Fibroblast of skin of scalp (primary cell): Measurements from ENCODE around the gene CDCA3.
A peak's percentile ranks its signal among the peaks of the same experiment; 100 is the strongest.
"Not testable (repeated sequence)": the region's sequence is repeated elsewhere in the genome, so short reads cannot be mapped to it uniquely, and the experiment has no call there.

Source experiments
- DNase-seq: peaks from one replicate; pipeline ENCODE4 v3.0.0-alpha.2; 2013

The CDCA3 gene

DNA sequence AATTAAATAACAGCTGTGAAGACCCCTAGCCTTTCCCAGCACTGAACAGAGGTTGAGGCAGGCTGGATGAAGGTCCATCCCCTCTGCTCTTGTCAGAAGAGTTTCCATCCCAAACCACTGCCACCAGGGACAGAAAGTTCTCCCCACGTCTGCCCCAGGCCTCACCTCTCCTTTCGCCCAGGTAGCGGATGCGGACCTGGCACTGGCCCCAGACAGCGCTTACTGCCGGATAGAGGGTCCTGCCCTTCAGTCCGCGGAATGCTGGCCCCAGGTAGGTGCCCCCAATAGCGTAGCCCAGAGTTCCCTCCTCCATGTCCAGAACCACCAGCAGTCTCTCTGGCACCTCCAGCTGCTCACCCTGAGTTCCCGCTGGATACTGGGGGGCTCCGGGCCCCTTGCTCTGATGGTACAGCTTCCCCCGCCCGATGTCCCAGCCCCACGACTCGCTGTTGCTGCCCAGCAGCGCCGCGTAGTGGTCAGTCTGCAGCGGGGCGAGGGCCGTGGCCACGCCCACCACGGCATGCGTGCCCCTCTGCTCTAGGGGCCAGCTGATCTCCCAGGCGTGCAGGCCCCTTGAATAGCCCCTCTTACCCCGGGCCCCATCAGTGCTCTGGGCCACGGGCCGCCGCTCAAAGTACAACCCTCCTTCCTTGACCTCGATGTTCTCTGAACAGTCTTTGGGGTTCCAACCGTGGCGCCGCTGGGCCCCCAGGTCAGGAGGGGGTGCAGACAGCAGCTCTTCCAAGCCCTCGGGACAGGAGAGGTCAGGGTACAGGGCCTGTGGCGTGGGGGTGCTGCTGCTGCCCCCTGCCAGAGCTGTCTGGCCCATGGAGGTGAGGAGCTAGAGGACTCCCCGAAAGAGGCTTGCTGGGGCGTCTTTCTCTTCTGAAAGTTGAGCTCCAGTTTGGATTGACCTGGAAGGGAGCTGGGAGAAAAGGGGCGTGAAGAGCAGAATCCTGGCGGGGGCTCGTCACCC is 21.3 kb upstream of the CDCA3 start:
- DNase-seq, result peak; percentile 79

DNA sequence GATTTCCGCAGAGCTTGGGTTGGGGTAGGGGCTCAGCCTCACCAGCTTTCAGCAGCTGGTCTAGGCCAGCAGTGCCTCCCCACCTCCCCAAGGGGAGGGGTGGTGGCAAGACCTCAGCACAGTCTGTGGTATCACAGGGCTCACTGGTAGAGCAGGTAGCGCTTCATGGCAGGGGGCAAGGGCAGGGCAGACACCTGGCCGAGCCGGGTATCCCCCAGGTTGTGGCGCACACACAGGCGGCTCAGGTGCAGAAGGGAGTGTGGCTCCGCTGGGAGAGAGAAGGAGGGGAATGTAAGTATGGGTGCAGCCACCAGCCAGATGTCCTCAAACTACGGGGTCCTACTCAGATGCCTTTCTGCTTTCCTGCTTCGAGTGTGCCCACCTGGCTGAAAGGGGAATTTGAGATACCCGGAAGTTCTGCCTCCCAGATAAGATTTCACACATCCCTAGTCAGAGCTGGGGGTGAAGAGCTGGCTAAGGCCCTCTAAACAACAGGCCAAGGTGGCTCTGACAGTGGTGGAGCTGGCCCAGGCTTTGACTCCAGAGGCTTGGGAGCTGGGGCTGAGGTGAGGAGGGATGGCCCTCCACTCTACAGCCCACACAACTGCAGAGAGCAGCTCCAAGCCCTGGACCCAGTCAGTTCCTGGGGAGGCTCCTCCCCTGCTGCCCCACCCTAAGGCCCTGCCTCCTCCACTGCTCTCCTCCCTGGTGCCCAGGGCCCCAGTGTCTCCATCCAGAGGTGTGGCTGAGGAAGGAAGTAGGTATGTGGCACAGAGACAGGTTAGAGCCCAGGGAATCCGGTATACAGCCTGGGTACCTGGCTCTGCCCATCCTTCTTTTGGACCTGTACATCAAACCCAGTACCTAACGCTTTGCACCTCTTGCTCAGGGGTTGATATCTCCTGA is 20.2 kb upstream of the CDCA3 start:
- peak; percentile 48 for DNase-seq

GRCh38 chr12:6870304-6870703 is 19.2 kb upstream of the CDCA3 start:
- not testable (repeated sequence) for DNase-seq

DNA sequence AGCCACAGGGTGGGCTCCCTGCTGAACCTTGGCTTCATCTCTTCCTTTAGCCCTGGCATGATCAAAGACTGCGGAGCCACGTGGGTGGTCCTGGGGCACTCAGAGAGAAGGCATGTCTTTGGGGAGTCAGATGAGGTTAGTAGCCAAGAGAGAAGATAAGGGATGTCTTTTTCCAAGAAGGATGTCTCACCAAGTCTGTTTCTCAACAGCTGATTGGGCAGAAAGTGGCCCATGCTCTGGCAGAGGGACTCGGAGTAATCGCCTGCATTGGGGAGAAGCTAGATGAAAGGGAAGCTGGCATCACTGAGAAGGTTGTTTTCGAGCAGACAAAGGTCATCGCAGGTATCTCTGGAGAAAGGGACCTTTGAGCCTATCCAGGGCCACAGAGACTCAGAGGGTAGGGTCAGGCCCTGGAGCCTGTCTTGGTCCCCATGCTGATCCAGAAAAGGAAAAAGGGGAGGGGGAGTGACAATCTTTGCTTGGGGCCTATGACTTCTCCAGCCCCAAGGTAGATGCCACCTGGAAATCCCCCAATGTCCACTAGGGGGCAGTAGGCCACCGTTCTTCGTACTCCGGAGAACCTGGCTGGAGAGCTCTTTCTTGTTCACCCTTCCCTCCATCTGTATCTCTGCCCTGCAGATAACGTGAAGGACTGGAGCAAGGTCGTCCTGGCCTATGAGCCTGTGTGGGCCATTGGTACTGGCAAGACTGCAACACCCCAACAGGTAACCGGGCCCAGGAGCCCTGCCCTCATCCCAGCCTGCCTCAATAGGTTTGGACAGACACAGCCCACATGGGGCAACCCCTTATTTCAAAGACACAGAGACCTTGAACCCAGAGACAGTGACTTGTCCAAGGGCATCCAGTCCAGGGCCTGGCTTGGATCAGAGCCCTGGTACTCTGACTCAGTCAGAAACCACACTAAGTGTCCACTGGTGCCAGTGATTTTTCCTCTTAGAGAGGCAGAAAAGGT is 18.2 kb upstream of the CDCA3 start:
- peak; percentile 71 for DNase-seq

DNA sequence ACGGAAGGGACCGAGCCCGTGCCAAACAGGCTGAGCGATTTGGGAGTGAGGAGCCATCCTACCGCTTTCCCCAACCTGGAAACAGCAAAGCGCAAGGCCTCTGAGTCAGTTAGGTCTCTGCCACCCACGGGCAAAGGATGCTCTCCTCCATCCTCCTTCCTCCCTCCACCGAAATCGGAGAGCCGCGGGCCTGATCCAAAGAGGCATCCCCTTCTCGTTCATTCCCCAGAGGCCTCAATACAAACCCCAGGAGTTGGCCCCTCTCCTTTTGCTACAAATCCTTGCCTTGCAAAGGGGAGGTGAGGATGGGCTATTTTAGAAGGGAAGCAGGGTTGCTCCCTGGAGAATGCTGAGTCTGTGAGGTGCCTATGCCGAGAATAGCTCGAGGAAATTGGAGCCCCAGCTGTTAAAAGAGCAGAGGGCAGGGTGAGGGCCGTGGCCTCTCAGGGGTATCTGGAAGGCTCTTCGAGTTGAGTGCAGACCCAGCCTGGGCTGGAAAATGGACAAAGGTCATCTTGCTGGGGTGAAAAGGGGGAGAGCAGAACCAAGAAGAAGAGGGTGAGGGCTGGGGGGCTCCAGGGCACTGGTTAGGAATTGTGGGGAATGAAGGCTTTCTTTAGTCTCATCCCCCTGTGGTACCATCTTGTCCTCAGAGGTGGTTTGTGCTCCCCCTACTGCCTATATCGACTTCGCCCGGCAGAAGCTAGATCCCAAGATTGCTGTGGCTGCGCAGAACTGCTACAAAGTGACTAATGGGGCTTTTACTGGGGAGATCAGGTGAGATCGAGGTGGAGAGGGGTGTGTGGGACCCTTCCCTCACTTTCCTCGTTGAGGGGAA is 17.3 kb upstream of the CDCA3 start:
- DNase-seq, result peak; percentile 44

DNA sequence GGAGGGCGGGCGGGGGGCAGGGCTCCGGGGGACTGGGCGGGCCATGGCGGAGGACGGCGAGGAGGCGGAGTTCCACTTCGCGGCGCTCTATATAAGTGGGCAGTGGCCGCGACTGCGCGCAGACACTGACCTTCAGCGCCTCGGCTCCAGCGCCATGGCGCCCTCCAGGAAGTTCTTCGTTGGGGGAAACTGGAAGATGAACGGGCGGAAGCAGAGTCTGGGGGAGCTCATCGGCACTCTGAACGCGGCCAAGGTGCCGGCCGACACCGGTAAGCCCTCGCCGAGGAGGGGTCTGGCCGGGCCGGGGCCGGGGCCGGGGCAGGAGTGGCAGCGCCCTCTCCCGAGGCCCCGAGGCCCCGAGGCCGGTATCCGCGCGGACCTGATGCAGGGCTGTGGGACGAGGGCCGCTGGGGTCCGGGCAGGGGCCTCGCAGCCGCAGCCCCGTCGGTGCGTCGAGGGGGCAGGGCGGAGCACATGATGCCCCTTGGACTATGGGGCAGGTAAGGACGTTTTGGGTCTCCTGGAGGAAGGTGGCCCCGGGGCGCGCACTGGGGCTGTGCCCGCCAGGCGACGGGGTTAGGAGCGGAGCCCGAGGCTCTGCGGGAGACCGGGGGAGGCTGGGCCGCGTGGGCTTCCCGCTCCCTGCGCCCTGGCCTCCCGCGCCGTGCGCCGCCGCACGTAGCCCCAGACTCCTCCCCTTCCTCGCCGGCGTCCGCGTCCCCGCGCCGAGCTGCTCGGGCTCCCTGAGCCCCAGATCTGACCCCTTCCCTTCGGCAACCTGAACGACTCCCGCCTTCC is 16.5 kb upstream of the CDCA3 start, which contains the start of gene TPI1:
Gene TPI1 (plus strand): TSS at position 119 of the 798 bp plus-strand sequence. CDS start 36 bp downstream, at position 155.
- peak; percentile 85 for DNase-seq

DNA sequence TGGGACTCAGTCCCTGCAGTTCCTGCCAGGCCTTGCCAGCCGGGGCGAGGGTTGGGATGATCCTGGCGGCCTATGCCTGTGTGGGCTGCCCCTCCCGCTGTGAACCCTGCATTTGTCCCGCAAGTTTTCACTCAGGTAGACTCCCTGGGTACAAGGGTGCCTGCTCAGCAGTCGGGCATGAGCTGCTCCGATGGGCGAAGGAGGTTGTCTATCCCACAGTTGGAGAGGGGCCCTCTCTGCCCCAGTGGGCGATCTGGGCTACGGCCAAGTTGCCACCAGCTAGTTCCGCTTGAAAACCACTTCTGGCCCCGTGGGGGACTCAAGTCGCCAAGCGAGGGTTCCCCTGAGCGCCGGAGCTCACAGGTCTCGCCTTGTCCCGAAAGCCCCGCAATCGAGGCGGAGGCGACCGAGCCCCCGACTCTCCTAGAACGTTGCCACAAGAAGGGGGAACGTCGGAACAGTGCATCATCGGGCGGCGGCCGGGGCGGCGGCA is 15.9 kb upstream of the CDCA3 start:
- no peak for DNase-seq

GRCh38 chr12:6866163-6866919 is 15.3 kb upstream of the CDCA3 start:
- DNase-seq, result no peak

- DNase-seq, result not testable (repeated sequence)
These were observed 14.2 kb upstream of the CDCA3 start for GRCh38 chr12:6865307-6865706.

DNA sequence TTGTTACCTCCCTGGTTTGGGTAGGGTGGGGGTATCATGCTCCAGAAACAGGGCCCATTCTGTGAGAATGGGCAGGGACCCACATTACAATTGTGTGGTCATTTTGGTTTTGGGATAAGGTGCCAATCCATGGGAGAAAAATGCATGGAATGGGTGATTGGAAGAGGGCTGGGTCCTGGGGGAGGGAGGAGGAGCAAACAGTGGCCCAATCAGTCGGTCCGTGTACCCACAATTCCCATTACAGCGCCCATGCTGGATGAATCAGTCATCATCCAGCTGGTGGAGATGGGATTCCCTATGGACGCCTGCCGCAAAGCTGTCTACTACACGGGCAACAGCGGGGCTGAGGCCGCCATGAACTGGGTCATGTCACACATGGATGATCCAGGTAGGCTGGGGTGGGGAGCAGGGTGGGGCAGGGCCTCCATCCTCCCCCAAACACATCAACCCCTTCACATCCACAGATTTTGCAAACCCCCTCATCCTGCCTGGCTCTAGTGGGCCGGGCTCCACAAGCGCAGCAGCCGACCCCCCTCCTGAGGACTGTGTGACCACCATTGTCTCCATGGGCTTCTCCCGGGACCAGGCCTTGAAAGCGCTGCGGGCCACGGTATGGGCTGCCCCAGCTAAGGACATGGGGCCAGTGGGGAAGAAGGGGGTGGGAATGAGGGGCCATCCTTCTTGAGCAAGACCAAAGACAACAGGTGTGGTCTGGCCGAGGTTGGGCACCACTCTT is 12.7 kb upstream of the CDCA3 start:
- DNase-seq, result peak; percentile 46

DNA sequence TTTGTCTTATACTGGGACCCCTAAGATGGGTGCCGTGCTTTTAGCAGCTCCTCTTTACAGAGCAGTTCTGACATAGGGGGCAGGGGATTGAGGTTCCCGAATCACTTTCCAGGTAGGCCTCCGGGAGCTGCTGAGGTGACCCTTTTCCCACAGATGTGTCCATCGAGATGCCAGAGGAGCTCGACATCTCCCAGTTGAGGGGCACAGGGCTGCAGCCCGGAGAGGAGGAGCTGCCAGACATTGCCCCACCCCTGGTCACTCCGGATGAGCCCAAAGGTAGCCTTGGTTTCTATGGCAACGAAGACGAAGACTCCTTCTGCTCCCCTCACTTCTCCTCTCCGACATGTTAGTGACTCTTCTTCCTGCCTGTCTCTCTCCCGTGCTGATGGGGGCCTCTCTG is 11.9 kb upstream of the CDCA3 start:
- DNase-seq, result no peak

GRCh38 chr12:6861391-6861790 is 10.3 kb upstream of the CDCA3 start:
- no peak for DNase-seq

DNA sequence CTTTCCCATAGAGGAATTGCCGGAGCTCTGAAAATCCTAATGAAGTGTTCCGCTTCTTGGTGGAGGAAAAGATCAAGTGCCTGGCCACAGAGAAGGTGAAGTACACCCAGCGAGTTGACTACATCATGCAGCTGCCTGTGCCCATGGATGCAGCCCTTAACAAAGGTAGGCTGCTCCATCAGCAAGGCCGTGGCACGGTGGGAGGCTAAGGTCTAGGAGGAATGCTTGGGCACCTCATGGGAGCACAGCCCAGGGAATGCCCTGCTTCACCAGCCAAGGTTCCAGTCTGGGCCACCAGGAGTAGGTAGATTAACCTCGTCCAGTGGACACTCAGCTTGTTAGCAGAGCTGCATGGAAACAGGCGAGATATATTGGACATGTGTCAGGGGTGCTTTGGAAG is 9.9 kb upstream of the CDCA3 start:
- DNase-seq, result no peak

DNA sequence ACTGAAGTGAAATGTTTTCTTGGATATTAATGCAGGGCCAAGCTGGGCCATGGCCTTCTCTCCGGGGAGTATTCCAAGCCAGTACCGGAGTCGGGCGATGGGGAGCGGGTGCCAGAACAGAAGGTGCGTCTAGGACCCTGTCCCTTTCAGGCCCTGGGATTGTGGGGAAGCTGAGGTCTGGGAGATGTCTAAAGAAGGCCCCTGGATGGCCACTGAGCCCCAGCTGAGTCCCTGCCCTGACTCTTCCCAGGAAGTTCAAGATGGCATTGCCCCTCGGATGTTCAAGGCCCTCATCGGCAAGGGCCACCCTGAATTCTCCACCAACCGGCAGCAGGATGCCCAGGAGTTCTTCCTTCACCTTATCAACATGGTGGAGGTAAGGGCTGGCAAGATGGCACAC is 9.0 kb upstream of the CDCA3 start:
- no peak for DNase-seq

GRCh38 chr12:6858799-6859198 is 7.7 kb upstream of the CDCA3 start:
- DNase-seq, result no peak

DNA sequence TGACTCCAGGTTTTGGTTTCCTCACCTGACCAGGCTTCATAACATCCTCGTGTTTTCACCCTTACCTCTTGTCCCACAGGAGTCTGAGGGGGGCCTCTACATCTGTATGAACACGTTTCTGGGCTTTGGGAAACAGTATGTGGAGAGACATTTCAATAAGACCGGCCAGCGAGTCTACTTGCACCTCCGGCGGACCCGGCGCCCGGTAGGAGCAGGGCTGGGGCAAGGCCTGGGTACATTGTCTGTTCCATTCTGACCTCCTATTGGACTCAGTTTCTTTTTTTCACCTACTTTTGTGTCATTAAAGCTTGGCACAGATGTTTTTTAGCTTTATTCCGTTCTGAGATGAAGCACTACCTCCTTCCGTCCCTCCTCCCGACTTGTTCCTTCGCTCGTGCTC is 4.2 kb upstream of the CDCA3 start:
- no peak for DNase-seq

DNA sequence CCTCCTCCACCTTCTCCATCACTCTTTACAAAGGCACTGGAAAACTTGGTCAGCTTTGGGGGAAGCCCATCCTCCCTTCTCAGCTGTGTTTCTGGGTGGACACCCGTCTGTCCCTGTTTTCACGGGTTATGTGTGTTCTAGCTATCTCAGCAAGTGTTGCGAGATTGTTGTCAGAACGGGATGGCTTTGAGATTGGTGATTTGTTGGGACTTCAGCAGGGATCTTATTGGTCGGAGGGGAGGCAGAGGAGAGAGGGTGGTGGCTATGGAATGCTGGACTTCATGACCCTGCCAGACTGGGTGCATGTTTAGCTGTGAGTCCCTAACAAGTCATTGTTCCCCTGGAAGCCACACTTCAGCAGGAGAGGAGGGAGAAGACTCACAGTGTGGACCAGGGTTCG is 3.0 kb upstream of the CDCA3 start:
- DNase-seq, result no peak

- DNase-seq, result no peak
These were observed 2.5 kb upstream of the CDCA3 start for GRCh38 chr12:6853626-6854025.
